Mesendoderm (in vitro differentiated cells): Measurements from ENCODE around the gene TPO.

ENCODE experiments used
- DNase-seq: peaks from one replicate; pipeline ENCODE4 v3.0.0; 2013
- H2AK5ac ChIP-seq: 2 replicates; pipeline ENCODE4 v1.6.1; 2013; ENCODE audit warnings: low read length, inconsistent platforms
- H2BK120ac ChIP-seq: 2 replicates; pipeline ENCODE4 v1.6.1; 2013; ENCODE audit warnings: low read depth, mild to moderate bottlenecking, low read length, moderate library complexity, mixed read lengths
- H2BK15ac ChIP-seq: replicated peaks from 2 replicates; pipeline ENCODE4 v1.6.1; 2013; ENCODE audit warnings: low read depth, mild to moderate bottlenecking, moderate library complexity
- H2BK5ac ChIP-seq: 2 replicates; pipeline ENCODE4 v1.6.1; 2013; ENCODE audit warnings: low read length, inconsistent platforms
- H3K18ac ChIP-seq: 2 replicates; pipeline ENCODE4 v1.6.1; 2013; ENCODE audit warnings: mild to moderate bottlenecking, low read length, mixed read lengths
- H3K23ac ChIP-seq: one replicate; pipeline ENCODE4 v1.6.1; 2013; ENCODE audit warnings: low read length
- H3K27ac ChIP-seq: 2 replicates; pipeline ENCODE4 v1.5.1; 2013; ENCODE audit warnings: low read depth, mild to moderate bottlenecking, inconsistent platforms, low read length, moderate library complexity
- H3K27me3 ChIP-seq: 2 replicates; pipeline ENCODE4 v1.6.1; 2013; ENCODE audit warnings: low read length, control low read depth, mild to moderate bottlenecking, inconsistent platforms; ENCODE audit not compliant: insufficient read depth, poor library complexity
- H3K36me3 ChIP-seq: 2 replicates; pipeline ENCODE4 v1.6.1; 2013; ENCODE audit warnings: low read length, inconsistent platforms; ENCODE audit not compliant: control insufficient read depth, insufficient read depth
- H3K4ac ChIP-seq: one replicate; pipeline ENCODE4 v1.6.1; 2013; ENCODE audit warnings: low read depth, mild to moderate bottlenecking, low read length, moderate library complexity
- H3K4me1 ChIP-seq: 2 replicates; pipeline ENCODE4 v1.6.1; 2013; ENCODE audit warnings: low read depth, low read length, inconsistent platforms; ENCODE audit not compliant: control insufficient read depth
- H3K4me2 ChIP-seq: 2 replicates; pipeline ENCODE4 v1.6.1; 2013; ENCODE audit warnings: low read length
- H3K4me3 ChIP-seq: 2 replicates; pipeline ENCODE4 v1.5.1; 2013; ENCODE audit warnings: mild to moderate bottlenecking, low read length
- H3K56ac ChIP-seq: one replicate; pipeline ENCODE4 v1.6.1; 2013; ENCODE audit warnings: low read length
- H3K79me1 ChIP-seq: 2 replicates; pipeline ENCODE4 v1.6.1; 2013; ENCODE audit warnings: low read length, inconsistent platforms
- H3K79me2 ChIP-seq: 2 replicates; pipeline ENCODE4 v1.6.1; 2013; ENCODE audit warnings: mild to moderate bottlenecking, low read length; ENCODE audit not compliant: control insufficient read depth, insufficient read depth
- H3K9ac ChIP-seq: 2 replicates; pipeline ENCODE4 v1.6.1; 2013; ENCODE audit warnings: low read length, inconsistent platforms
- H4K5ac ChIP-seq: one replicate; pipeline ENCODE4 v1.6.1; 2013; ENCODE audit warnings: low read length
- H4K8ac ChIP-seq: one replicate; pipeline ENCODE4 v1.6.1; 2013; ENCODE audit warnings: low read depth, mild to moderate bottlenecking, control low read depth, low read length, moderate library complexity
- WGBS: extraction: QIAGEN DNeasy Blood & Tissue Kit; methylation state at CpG from one replicate; pipeline ENCODE4 v1.1.7; 2013; ENCODE audit warnings: low lambda C conversion rate, missing lambda C conversion rate; ENCODE audit not compliant: insufficient coverage; ENCODE audit errors: extremely low coverage; 5-methylcytosine and 5-hydroxymethylcytosine counted together

Gene TPO

GRCh38 chr2:1493431-1494126 lies 80.3 kb downstream of the TPO start:
- Histone ChIP-seq H2AK5ac (no peak overlapping the region), H3K4me1 (no peaks in the 10 kb centered on the region), H3K18ac (no peak overlapping the region), H3K4ac (no peak overlapping the region), H2BK5ac (no peak overlapping the region), H3K23ac (no peak overlapping the region), H2BK15ac (no peak overlapping the region), H3K4me2 (no peak overlapping the region), H3K56ac (no peak overlapping the region), H3K9ac (no peak overlapping the region), H4K5ac (no peak overlapping the region), H3K4me3 (no peak overlapping the region), H2BK120ac (no peak overlapping the region), H3K79me1 (no peaks in the 10 kb centered on the region), H4K8ac (no peak overlapping the region), H3K79me2 (no peaks in the 10 kb centered on the region), H3K27me3 (no peaks in the 10 kb centered on the region), H3K36me3 (no peaks in the 10 kb centered on the region), H3K27ac (no peak overlapping the region)
- DNase-seq, result no peak
- WGBS, result no CpG with 5 or more reads among the region's 24 CpGs

- H3K79me2 ChIP-seq, result no peaks in the 10 kb centered on the region
- no peak overlapping the region for H3K27ac ChIP-seq
- H3K4ac ChIP-seq, result no peak overlapping the region
- no peaks in the 10 kb centered on the region for H3K27me3 ChIP-seq
- H4K8ac ChIP-seq, result no peak overlapping the region
- H3K36me3 ChIP-seq, result no peaks in the 10 kb centered on the region
- DNase-seq, result no peak
- H2AK5ac ChIP-seq, result no peak overlapping the region
- no peak overlapping the region for H3K56ac ChIP-seq
- no peak overlapping the region for H3K4me2 ChIP-seq
- H2BK5ac ChIP-seq, result no peak overlapping the region
- H3K4me3 ChIP-seq, result no peak overlapping the region
- H4K5ac ChIP-seq, result no peak overlapping the region
- no peaks in the 10 kb centered on the region for H3K79me1 ChIP-seq
- H3K23ac ChIP-seq, result no peak overlapping the region
- no CpG with 5 or more reads among the region's 12 CpGs for WGBS
- no peak overlapping the region for H2BK15ac ChIP-seq
- H3K4me1 ChIP-seq, result no peaks in the 10 kb centered on the region
- H3K9ac ChIP-seq, result no peak overlapping the region
- no peak overlapping the region for H3K18ac ChIP-seq
- H2BK120ac ChIP-seq, result no peak overlapping the region
Observed at GRCh38 chr2:1494257-1494656, 81.0 kb downstream of the TPO start.

- no CpG with 5 or more reads among the region's 9 CpGs for WGBS
- H2AK5ac ChIP-seq, result no peak overlapping the region
- H2BK15ac ChIP-seq, result no peak overlapping the region
Observed at GRCh38 chr2:1494906-1495305, 81.6 kb downstream of the TPO start.

GRCh38 chr2:1495676-1496358 lies 82.6 kb downstream of the TPO start:
- Histone ChIP-seq H3K27me3 (no peaks in the 10 kb centered on the region), H3K27ac (no peak overlapping the region), H3K36me3 (no peaks in the 10 kb centered on the region), H3K9ac (no peak overlapping the region), H4K5ac (no peak overlapping the region), H3K4me2 (no peak overlapping the region), H3K56ac (no peak overlapping the region), H3K79me1 (no peaks in the 10 kb centered on the region), H3K4me3 (no peak overlapping the region), H3K23ac (no peak overlapping the region), H3K4ac (no peak overlapping the region), H4K8ac (no peak overlapping the region), H3K79me2 (no peaks in the 10 kb centered on the region), H2BK120ac (no peak overlapping the region), H2BK15ac (no peak overlapping the region), H3K18ac (no peak overlapping the region), H3K4me1 (no peaks in the 10 kb centered on the region), H2AK5ac (no peak overlapping the region), H2BK5ac (no peak overlapping the region)
- DNase-seq, result no peak
- no CpG with 5 or more reads among the region's 22 CpGs for WGBS

More at GRCh38 chr2:1494906-1495305, 81.6 kb downstream of the TPO start:
- H3K27ac ChIP-seq, result no peak overlapping the region
- H3K4me1 ChIP-seq, result no peaks in the 10 kb centered on the region
- no peak overlapping the region for H2BK5ac ChIP-seq
- no peak for DNase-seq
- no peak overlapping the region for H3K4me3 ChIP-seq
- H4K8ac ChIP-seq, result no peak overlapping the region
- H3K79me1 ChIP-seq, result no peaks in the 10 kb centered on the region
- no peak overlapping the region for H4K5ac ChIP-seq
- H3K23ac ChIP-seq, result no peak overlapping the region
- no peaks in the 10 kb centered on the region for H3K36me3 ChIP-seq
- H3K4me2 ChIP-seq, result no peak overlapping the region
- no peak overlapping the region for H2BK120ac ChIP-seq
- H3K4ac ChIP-seq, result no peak overlapping the region
- no peak overlapping the region for H3K9ac ChIP-seq
- H3K27me3 ChIP-seq, result no peaks in the 10 kb centered on the region
- no peak overlapping the region for H3K56ac ChIP-seq
- no peak overlapping the region for H3K18ac ChIP-seq
- H3K79me2 ChIP-seq, result no peaks in the 10 kb centered on the region

- H2AK5ac ChIP-seq, result no peak overlapping the region
- no peak overlapping the region for H3K27ac ChIP-seq
- no CpG with 5 or more reads among the region's 19 CpGs for WGBS
Observed at GRCh38 chr2:1496359-1496821, 83.1 kb downstream of the TPO start.

More at GRCh38 chr2:1496359-1496821, 83.1 kb downstream of the TPO start:
- H3K4me3 ChIP-seq, result no peak overlapping the region
- no peak overlapping the region for H3K23ac ChIP-seq
- H3K79me1 ChIP-seq, result no peaks in the 10 kb centered on the region
- no peak overlapping the region for H3K9ac ChIP-seq
- no peak overlapping the region for H3K4ac ChIP-seq
- no peaks in the 10 kb centered on the region for H3K36me3 ChIP-seq
- no peaks in the 10 kb centered on the region for H3K27me3 ChIP-seq
- H2BK5ac ChIP-seq, result no peak overlapping the region
- no peaks in the 10 kb centered on the region for H3K4me1 ChIP-seq
- DNase-seq, result no peak
- no peak overlapping the region for H3K4me2 ChIP-seq
- no peaks in the 10 kb centered on the region for H3K79me2 ChIP-seq
- no peak overlapping the region for H3K18ac ChIP-seq
- no peak overlapping the region for H3K56ac ChIP-seq
- H4K8ac ChIP-seq, result no peak overlapping the region
- no peak overlapping the region for H4K5ac ChIP-seq
- H2BK120ac ChIP-seq, result no peak overlapping the region
- H2BK15ac ChIP-seq, result no peak overlapping the region
